GM19395 (cell line): ENCODE results near the gene RIPPLY2.

Source experiments
- ATAC-seq: cut with Tn5 transposase; IDR thresholded peaks from one replicate; pipeline ENCODE4 v1.9.1; 2021; ENCODE audit warnings: mild to moderate bottlenecking, moderate library complexity; ENCODE audit not compliant: unreplicated experiment

The RIPPLY2 gene

DNA sequence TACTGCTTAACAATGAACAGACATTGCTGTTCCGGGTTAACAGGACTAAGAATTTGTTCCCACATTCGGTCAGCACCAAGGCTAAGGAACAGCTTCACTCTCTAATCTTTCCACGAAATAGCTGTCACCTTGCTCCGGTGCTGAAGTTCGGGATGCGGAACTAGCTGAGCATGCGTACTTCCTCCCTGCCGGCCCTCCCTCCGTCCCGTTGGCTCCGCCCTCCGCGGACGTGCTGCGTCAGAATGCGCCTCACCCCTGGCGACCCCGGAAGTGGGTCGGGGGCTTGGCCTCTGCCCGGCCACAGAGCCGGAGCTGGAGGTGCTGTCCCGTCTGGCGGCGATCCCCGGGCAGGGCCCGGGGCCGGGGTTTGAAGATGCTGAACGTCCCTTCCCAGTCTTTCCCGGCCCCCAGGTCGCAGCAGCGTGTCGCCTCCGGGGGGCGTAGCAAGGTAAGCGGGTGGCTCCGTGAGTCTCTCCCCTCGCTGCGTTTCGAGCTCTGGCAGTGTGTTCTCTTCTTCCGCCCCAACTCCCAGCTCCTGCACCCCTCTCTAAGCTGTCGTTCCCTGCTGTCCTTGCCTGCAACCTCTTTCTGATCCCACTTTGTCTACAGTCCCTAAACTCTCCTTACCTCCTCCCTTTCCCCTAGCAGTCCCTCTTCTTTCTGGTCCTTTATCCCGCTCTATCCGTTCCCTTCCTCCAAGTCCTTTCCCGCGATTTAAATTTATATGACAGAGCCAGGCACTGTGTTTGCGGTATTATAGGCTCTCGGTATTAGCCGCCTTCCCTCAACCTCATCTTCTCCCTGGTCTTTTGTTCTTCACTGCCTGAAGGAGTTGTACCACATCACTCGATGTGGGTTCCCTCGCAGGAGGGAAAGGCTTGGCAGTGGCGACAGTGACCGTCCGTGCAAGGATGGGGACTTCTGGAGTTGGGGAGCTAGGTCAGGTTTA, 6.5 kb downstream of the RIPPLY2 start, which contains the start of gene CYB5R4:
CYB5R4 (plus strand) TSS at position 280 of the 949 bp plus-strand sequence; CDS start at position 374, 94 bp downstream.
- ATAC-seq: peak; percentile 96

DNA sequence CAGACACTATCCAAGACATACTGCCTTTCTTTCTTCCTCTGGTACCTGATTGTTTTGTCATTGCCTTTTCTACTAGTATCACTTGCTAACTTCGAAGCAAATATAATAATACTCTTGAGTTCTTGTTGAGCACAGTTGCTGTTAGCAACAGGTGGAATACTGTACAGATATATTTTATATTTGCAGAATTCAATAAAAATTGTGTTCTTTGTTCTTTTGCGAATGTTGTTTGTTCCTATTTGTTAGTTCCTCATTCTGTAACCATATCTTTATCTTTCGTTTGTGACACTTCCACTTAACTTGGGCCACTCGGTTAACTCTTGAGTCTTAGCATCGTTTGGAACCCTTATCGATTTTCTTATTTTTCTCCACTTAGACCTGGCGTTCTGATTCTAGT, 7.2 kb downstream of the RIPPLY2 start:
- ATAC-seq: no peak

DNA sequence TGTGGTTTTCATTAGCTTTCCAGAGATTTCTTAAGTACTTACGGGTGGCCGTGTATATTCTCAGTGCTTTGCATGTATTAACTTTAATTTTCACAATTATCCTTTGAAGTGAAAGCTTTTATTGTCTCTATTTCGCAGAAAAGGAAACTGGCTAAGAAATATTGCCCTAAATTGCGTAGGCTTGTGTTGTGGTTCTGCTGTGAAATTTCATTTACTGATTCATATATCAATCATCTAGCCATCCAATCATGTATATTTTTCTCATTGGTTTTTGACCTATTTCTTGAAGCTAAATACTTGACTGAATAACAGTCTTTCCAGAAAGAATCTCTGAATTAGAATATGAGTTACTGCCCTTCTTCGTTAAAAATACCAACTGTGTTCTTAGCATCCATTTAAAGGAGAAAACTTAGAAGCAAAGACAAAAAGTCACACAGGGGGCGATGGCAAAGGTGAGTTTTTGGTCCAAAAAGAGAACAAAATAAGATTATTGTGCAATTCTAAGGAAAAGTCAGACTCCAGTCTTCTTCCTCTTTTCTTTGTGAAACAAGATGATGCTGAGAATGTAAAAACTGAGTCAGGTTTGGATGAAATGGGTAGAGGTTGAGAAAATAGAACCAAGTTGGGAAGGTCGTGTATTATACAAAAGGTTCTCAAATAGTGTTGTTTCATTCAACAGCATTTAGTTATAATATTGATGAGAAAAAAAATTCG, 7.8 kb downstream of the RIPPLY2 start:
- no peak for ATAC-seq

DNA sequence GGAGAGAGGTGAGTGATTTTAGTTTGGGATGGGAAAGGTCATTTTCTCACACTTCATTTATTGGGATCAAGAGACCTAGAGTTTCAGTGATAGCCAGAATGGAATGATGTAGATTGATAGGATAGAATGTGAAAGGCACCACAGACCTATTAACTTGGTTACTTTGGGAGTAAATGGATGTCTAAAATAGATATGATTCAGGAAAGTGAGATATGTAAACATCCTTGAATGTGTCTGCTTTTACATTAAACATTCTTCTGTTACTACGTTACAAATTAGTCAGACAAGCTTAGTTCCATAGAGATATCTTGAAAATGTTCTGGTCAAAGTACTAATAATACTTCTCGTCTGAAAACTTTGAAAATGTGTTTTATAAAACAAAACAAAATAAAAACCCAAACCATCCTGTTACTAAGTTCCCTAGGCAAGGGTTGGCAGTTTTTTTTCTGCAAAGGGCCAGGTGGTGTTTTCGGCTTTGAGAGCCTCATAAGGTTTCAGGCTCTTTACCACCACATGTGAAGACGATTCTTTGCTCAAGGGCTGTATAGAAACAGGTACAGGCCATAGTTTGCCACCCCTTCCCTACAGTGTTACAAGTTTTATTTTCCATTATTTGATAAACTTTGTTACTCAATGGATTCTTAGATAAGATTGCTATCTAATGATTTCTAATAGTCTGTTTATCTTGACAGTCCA, 9.8 kb downstream of the RIPPLY2 start:
- ATAC-seq: no peak

DNA sequence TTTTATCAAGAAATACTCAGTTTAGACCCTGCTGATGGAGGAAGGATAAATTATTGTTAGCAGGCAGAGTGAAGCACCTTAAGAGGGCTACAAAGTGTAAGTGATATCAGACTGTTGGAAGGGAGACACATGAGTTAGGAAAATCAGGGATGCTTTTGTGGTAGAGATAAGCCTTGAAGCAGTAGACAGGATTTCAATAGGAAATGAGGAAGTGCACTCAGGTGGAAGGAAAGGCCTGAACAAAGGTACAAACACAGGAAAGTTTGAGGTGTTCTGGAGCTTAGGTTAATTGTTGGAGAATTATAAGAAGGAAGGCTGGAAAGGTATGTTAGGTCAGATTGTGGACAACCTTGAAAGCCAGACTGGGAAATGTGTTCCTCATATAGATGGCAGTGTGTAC, 13.9 kb downstream of the RIPPLY2 start:
- ATAC-seq: no peak

DNA sequence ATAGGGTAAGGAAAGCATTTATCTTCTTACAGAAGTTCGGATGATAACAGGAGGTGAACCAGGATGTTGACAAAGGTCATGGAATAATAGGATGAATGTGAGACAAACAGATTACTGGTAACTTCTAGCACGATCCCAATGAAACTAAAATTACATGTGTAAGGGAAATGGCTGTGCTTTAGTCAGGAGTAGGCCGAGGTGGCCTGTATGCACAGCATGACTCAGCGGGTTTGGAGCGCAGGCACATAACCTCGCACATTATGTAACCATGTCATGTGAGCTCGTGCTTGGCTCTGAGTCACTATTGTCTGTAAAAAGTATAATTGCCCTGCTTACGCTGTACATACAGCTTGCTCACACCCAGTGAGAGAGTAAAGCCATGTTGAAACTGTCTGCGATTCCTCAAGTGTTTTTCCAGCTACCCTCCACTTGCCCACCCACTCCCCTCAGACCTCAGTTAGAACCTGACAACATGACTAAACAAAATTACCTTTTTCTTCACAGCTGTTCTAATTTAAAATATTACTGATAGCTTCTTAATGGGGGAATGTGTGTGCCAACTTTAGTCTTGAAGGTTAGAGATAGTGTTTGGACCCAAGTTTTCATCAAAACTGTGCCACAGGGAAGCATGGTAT, 14.5 kb downstream of the RIPPLY2 start:
- ATAC-seq: no peak

DNA sequence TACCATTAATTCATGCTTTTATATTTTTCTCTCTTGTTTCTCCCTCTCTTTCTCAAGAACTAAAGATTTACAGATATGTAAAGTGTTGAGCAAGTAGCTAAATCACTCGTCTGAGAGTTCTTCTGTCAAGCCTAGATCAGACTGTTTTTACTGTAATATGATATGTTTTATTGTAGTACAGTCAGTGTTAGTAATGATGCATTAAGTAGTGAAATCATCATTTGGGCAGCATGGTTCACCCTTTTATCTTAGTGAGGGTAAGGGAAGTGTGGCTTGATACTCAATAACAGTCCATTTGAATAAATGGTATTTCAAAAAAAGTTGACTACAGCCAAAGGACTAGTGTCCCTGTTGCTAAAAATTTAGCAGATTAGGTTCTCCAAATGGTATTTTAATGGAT, 15.5 kb downstream of the RIPPLY2 start:
- ATAC-seq: no peak

DNA sequence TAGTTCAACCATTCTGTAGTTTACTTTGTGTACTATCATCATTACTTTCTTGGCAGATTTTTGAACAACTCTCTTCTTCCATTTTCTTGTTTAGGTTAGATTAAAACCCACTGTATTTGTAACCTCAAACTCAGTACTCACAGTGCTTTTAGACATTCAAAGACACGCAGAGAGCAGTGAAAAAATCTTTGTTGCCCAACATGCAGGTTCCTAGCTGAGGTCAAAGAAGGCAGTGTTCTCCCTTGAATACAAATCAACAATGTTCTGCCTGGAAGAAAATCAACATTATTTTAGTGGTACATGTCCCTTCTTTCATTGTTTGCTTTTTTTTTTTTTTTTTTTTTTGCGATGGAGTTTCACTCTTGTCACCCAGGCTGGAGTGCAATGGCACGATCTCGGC, 17.5 kb downstream of the RIPPLY2 start:
- no peak for ATAC-seq

DNA sequence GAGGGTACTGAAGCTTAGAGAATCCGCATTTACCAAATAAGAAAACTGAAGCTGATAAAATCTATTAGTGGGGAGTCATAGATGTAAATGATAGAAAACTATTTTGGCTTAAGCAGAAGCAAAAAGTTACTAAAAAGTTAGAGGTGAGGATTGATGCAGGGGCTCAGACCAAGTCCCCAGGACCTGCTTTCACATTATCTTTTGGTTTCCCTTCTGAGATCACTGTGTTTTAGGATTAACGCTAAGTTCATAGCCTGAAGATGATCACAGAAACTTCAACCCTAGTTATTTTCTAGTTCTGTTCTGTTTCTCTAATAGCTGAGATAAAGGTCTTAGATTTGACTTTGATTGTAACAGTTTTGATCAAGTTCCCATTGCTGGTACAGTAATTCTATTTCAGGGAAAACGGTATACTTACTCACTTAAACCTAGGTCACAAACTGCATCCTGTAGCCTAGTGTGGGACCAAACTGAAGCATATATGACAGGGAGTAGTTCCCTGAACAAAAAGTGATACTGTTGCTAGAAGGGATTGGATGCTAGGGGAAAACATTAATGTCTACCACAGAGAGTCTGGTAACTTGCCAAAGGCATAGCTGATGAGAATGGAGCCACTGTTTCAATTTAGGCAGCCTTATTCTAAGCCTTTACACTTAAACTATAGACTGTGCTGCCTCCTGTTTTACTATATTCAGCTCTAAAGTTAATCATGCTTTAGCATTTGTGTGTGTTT, 19.4 kb downstream of the RIPPLY2 start:
- ATAC-seq: no peak

DNA sequence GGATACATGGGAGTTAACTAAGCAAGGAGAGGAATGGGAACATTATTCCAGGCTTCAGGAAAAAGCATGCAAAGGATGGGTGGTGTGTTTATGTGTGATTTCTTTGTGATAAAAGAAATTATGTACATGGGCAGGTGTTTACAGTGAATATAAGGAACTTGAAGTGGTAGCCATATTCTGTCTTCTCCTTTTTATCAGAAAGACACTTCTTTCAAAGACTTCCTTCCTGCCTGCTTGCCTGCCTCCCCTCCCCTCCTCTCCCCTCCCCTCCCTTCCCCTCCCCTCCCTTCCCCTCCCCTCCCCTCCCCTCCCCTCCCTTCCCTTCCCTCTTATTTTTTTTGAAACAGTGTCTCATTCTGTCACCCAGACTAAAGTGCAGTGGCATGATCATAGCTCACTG, 20.7 kb downstream of the RIPPLY2 start:
- no peak for ATAC-seq

DNA sequence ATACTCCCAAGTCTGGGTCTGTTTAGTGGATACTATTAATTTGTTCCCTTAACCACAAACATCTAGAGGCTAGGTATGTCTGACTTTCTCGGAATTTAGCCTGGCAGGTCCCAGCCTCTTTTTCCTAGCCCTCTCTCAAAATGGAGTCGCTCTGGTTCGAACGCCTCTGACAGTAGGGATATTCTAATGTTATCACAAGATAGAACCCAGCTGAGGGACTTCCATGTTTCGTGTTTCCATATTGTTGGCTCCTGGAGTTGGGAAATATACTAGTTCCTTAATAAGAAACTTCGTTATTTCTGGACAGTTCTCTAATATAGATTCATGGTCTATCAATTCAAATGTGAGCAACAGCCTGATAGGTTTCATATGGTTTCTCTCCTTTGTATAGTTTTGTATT, 22.7 kb downstream of the RIPPLY2 start:
- ATAC-seq: no peak

DNA sequence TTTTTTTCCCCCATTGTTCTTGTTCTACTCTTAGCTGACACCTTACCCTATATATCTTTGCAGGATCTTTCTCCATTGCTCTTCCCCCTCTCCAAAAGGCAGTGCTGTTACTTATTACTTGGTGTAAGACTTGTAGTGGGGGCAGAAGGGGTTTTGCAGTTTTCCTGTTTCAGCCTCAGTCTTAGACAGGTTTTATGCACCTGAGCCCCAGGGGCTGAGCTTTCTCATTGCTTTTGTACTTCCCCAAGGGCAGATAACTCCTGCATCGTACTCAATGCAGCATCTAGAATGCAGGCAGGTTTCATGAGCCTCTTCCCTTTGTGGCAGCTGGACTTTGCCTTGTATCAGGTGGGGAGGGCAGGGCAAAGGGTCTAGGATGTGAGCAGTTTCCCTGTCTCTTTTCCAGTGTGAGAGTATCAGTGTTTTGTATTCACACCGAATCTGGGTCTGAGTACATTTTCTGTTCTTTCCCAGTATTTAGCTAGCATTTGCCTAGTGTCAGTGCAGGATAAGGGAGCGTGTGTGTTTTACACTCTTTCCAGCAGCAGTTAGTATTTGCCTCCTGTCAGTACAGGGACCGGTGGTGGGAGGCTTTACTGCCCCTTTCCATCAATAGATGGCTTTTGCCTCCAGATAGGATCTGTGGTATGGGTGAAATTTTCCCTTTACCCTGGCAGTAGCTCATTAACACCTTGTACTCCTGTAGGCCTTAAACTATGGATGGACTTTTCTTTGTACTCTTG, 25.9 kb downstream of the RIPPLY2 start:
- ATAC-seq: no peak

DNA sequence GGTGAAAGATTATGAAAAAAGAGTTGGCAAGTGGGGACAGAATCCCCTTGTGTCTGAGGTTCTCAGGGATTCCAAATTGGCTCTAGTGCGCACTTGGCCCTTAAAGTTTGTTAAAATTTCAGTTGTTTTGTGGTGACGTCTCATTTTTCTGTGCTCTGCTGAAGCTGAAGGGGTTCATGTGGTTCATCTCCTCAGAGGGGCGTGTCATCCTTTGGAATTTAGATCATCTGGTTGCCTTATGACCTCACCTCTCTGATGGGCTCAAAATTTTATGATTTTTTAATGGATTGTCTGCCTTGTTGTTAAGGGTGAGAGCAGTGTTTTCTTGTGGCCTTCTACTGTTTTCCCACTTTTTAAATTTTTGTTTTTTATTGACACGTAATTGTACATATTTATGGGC, 26.6 kb downstream of the RIPPLY2 start:
- no peak for ATAC-seq

DNA sequence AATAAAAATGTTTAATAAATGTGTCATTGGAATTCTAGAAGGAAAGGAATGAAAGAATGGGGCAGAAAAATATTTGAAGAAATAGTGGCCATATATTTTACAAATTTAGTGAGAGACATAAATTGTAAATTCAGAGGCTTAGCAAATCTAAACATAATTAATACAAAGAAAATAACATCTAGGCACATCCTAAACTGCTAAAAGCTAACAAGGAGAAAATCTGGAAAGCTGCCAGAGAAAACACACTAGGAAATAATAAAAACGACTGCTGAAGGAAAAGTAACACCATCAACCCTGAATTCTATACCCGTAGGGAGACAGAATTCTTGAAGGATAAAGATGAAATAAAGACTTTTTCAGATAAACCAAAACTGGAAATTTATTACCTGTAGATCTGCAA, 30.1 kb downstream of the RIPPLY2 start:
- no peak for ATAC-seq

DNA sequence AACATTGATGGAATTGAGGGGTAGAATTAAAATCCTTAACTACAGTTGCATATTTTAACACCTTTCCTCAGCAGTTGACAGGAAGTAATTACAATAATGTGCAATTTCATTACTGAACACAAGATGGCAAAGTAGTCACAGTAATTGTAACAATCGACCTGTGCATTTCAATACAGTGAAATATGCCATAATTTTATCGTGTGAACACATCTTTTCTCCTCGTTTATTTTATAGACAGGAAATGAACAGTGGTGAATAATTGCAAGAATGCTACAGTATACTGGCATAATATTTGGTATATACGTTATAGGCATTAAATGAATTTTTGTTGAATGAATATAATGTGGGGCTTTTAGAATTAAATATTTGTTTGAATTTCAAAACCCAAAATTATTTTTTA, 31.4 kb downstream of the RIPPLY2 start:
- ATAC-seq: peak; percentile 92

DNA sequence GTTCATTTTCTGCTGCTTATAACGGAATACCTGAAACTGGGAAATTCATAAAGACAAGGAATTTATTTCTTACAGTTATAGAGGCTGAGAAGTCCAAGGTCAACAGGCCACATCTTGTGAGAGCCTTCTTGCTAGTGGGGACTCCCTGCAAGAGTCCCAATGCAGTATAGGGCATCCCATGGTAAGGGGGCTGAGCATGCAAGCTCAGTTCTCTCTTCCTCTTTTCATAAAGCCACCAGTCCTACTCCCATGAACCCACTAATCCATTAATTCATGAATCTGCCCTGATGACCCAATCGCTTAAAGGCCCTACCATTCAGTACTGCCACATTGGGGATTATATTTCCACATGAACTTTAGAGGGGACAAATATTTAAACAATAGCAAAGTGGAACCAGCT, 32.8 kb downstream of the RIPPLY2 start:
- ATAC-seq: no peak

DNA sequence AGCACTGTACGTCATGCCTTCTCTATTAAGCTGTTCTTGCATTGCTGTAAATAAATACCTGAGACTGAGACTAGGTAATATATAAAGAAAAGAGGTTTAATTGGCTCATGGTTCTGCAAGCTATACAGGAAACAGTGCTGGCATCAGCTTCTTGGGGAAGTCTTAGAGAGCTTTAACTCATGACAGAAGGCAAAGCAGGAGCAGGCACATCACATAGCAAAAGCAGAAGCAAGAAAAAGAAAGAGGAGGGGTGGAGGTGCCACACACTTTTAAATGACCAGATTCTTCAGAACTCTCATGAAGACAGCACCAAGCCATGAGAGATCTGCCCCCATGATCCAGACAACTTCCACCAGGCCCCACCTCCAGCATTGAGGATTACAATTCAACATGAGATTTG, 36.5 kb downstream of the RIPPLY2 start:
- no peak for ATAC-seq

DNA sequence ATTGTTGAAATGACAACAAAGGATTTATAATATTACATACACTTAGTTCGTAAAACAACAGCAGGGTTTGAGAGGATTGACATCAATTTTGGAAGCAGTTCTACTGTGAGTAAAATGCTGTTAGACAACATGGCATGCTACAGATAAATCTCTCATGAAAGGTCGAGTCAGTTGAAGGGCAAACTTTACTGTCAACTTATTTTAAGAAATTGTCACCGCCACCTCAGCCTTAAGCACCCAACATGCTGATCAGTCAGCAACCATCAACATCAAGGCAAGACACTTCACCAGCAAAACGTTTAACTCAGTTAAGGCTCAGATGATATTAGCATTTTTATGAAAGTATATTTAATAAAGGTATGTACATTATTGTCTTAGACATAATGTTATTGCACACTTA, 37.4 kb downstream of the RIPPLY2 start:
- no peak for ATAC-seq

DNA sequence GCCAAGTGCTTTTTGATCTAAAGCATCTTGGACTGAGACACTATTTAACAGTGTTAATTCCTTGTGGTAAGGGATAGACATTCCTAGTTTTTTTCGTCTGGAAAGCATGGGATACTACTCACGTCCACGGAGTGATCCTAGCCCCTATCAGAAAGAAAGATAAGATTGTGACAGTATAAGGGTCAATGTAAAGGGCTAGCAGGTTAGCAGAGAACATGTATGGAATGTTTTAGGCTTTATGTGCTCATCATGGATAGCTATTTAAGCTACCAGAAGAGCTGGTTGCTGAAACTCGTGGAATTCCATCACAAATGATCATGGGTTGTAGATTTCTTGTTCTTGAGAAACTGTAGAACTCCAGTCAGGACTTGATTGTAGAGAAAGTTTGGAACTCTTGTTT, 38.4 kb downstream of the RIPPLY2 start:
- no peak for ATAC-seq

DNA sequence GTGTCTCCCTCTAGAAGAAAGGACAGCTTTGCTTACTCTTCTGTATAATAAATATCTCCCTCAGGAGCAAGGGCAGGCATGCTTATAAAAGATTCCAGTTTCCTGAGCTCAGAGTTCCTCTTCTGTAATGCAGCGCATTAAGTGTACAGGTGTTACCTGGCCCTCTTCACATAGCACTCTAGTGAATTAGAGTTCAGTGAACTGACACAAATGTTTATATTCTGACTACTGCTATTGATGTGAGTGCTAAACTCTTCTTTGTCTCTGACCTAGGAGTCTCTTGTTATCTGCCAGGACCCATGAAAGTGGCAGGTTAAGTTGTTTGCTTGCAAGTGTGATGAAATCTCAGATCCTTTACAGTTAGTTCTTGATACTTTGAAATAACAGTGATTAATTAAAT, 39.9 kb downstream of the RIPPLY2 start:
- no peak for ATAC-seq
